Endothelial cell of umbilical vein (primary cell): ENCODE results near the gene CAMTA2.

Experiments
- EZH2 ChIP-seq: IDR thresholded peaks from 2 replicates; pipeline ENCODE4 v1.6.1; 2012; ENCODE audit warnings: borderline replicate concordance, low read depth, mild to moderate bottlenecking, moderate library complexity, low read length, inconsistent platforms; ENCODE audit not compliant: severe bottlenecking
- FOS ChIP-seq: IDR thresholded peaks from 2 replicates; pipeline ENCODE4 v1.6.1; 2011; ENCODE audit warnings: mild to moderate bottlenecking, low read length, moderate library complexity, borderline replicate concordance; ENCODE audit not compliant: insufficient read depth
- MYC ChIP-seq: IDR thresholded peaks from one replicate; pipeline ENCODE4 v1.6.1; 2011; ENCODE audit warnings: mild to moderate bottlenecking, low read depth, low read length
- POLR2A ChIP-seq: IDR thresholded peaks from 2 replicates; pipeline ENCODE4 v1.6.1; 2012; ENCODE audit warnings: low read depth, mild to moderate bottlenecking, control low read depth, low read length
- TF ChIP-seq, protein P1 (sequence below), 2 donors: IDR thresholded peaks; 1 replicate in 1 of 2; 2 replicates in 1 of 2; pipeline ENCODE4 v1.5.1; 2011; ENCODE audit warnings: low read length in 2 of 2, mild to moderate bottlenecking in 2 of 2, moderate library complexity in 2 of 2, control low read depth in 1 of 2, inconsistent platforms in 1 of 2, low read depth in 1 of 2; ENCODE audit not compliant: insufficient read depth in 1 of 2; ENCODE audit errors: extremely low read depth in 1 of 2

DNA sequence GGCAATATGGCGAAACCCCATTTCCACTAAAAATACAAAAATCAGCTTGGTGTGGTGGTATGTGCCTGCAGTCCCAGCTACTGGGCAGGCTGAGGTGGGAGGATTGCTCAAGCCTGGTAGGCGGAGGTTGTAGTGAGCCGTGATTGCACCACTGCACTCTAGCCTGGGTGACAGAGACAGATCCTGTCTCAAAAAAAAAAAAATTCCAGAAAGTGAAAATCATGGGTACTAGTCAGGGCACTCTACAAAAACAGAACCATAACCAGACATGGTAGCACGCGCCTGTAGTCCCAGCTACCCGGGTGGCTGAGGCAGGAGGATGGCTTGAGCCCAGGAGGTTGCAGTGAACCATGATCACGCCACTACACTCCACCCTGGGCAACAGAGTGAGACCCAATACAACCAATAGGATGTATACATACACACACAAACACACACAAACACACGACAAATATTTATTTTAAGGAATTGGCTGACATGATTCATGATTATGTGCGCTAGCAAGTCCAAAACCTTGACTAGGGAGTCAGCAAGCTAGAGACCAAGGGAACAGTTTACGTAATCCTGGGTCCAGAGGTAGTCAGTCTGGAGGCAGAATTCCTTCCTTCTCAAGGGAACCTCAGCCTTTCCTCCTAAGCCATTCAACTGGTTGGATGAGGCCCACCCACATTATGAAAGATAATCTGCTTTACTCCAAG, 67.0 kb downstream of the CAMTA2 start:
- no peak for TF ChIP-seq EZH2
- TF ChIP-seq, protein P1, sequence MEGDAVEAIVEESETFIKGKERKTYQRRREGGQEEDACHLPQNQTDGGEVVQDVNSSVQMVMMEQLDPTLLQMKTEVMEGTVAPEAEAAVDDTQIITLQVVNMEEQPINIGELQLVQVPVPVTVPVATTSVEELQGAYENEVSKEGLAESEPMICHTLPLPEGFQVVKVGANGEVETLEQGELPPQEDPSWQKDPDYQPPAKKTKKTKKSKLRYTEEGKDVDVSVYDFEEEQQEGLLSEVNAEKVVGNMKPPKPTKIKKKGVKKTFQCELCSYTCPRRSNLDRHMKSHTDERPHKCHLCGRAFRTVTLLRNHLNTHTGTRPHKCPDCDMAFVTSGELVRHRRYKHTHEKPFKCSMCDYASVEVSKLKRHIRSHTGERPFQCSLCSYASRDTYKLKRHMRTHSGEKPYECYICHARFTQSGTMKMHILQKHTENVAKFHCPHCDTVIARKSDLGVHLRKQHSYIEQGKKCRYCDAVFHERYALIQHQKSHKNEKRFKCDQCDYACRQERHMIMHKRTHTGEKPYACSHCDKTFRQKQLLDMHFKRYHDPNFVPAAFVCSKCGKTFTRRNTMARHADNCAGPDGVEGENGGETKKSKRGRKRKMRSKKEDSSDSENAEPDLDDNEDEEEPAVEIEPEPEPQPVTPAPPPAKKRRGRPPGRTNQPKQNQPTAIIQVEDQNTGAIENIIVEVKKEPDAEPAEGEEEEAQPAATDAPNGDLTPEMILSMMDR (IDR thresholded peaks at IDR 0.05; ENCODE audit: extremely low read depth in 1 of 2, insufficient read depth in 1 of 2, low read depth in 1 of 2, low read length in 2 of 2): no peak
- TF ChIP-seq POLR2A: no peak
- TF ChIP-seq FOS: no peak
- TF ChIP-seq MYC: no peak
